SK-N-SH (cell line): Measurements from ENCODE around the gene SMIM29.

Source experiments
- EP300 ChIP-seq, 2 experiments: IDR thresholded peaks; 2 replicates each; pipeline versions ENCODE4 v1.4.0 to v1.6.1; 2012; ENCODE audit warnings: borderline replicate concordance in 1 of 2, low read depth in 1 of 2, low read length in 1 of 2
- EZH2phosphoT487 ChIP-seq: fragments of 200-600 bp; sonication (generic); IDR thresholded peaks from 2 replicates; pipeline ENCODE4 v1.6.1; 2017; ENCODE audit warnings: low read depth, mixed run types, mild to moderate bottlenecking, antibody characterized with exemption, moderate library complexity, borderline replicate concordance
- FOXJ3 ChIP-seq: sonication (generic); formaldehyde crosslinking; IDR thresholded peaks from 2 replicates; pipeline ENCODE4 v1.5.1; 2020; ENCODE audit warnings: mild to moderate bottlenecking, missing genetic modification reagents
- GATA2 ChIP-seq: sonication (generic); formaldehyde crosslinking; IDR thresholded peaks from 2 replicates; pipeline ENCODE4 v1.5.0; 2020; ENCODE audit warnings: mild to moderate bottlenecking, missing genetic modification reagents
- JUND ChIP-seq: IDR thresholded peaks from 2 replicates; pipeline ENCODE4 v1.4.0; 2012
- POLR2AphosphoS5 ChIP-seq: IDR thresholded peaks from 2 replicates; pipeline ENCODE4 v1.6.1; 2012; ENCODE audit warnings: low read depth, low read length
- TAF1 ChIP-seq: IDR thresholded peaks from 2 replicates; pipeline ENCODE4 v1.6.1; 2012; ENCODE audit warnings: low read depth, mild to moderate bottlenecking, low read length, moderate library complexity, borderline replicate concordance
- TEAD4 ChIP-seq: IDR thresholded peaks from 2 replicates; pipeline ENCODE4 v1.4.0; 2012; ENCODE audit warnings: mild to moderate bottlenecking, borderline replicate concordance; ENCODE audit not compliant: insufficient read depth
- TF ChIP-seq, protein P1 (sequence below): fragments of 200-600 bp; sonication (generic); IDR thresholded peaks from 2 replicates; pipeline ENCODE4 v1.6.1; 2017; ENCODE audit warnings: antibody characterized with exemption, mild to moderate bottlenecking, moderate library complexity
- TF ChIP-seq, protein P2 (sequence below): IDR thresholded peaks from 2 replicates; pipeline ENCODE4 v1.4.0; 2012; ENCODE audit warnings: low read depth

- TF ChIP-seq EZH2phosphoT487 (no peak), JUND (no peak), FOXJ3 (CRISPR knock-in tag) (no peak), POLR2AphosphoS5 (no peak), EP300 (IDR thresholded peaks at IDR 0.05; ENCODE audit: borderline replicate concordance in 1 of 2, low read depth in 1 of 2, low read length in 1 of 2) (no peak), TEAD4 (no peak), TAF1 (no peak), GATA2 (CRISPR knock-in tag) (no peak)
- TF ChIP-seq, protein P1, sequence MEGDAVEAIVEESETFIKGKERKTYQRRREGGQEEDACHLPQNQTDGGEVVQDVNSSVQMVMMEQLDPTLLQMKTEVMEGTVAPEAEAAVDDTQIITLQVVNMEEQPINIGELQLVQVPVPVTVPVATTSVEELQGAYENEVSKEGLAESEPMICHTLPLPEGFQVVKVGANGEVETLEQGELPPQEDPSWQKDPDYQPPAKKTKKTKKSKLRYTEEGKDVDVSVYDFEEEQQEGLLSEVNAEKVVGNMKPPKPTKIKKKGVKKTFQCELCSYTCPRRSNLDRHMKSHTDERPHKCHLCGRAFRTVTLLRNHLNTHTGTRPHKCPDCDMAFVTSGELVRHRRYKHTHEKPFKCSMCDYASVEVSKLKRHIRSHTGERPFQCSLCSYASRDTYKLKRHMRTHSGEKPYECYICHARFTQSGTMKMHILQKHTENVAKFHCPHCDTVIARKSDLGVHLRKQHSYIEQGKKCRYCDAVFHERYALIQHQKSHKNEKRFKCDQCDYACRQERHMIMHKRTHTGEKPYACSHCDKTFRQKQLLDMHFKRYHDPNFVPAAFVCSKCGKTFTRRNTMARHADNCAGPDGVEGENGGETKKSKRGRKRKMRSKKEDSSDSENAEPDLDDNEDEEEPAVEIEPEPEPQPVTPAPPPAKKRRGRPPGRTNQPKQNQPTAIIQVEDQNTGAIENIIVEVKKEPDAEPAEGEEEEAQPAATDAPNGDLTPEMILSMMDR = no peak
- TF ChIP-seq, protein P2, sequence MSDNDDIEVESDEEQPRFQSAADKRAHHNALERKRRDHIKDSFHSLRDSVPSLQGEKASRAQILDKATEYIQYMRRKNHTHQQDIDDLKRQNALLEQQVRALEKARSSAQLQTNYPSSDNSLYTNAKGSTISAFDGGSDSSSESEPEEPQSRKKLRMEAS = no peak
These were observed 20.9 kb downstream of the SMIM29 start for GRCh38 chr6:34227761-34228421.
